Gastroesophageal sphincter (tissue), 4 donors: ENCODE results near the gene ZNF211. TPM values are rescaled to one million over a fixed set of nuclear protein-coding genes. Genes with fewer than 3 reads are reported as not detected.

Experiments used
- ATAC-seq: fragments of 150-250 bp; one replicate; pipeline ENCODE4 v1.9.1; 2016; ENCODE audit warnings: mild to moderate bottlenecking, moderate library complexity
- H3K27ac ChIP-seq, 4 donors: fragments of 200-600 bp; sonication (generic) in 3 of 4; 1 replicate in 3 of 4; 2 replicates in 1 of 4; pipeline ENCODE4 v1.5.1; 2016 to 2019
- H3K27me3 ChIP-seq: fragments of 200-600 bp; sonication (generic); one replicate; pipeline ENCODE4 v1.5.1; 2019
- H3K36me3 ChIP-seq, 2 donors: fragments of 200-600 bp; sonication (generic); one replicate each; pipeline ENCODE4 v1.5.1; 2019; ENCODE audit warnings: control low read depth in 1 of 2
- H3K4me1 ChIP-seq, 3 donors: fragments of 200-600 bp; sonication (generic); 1 replicate in 2 of 3; 2 replicates in 1 of 3; pipeline ENCODE4 v1.5.1; 2016 to 2019; ENCODE audit warnings: control low read depth in 2 of 3
- H3K4me3 ChIP-seq, 2 donors: fragments of 200-600 bp; sonication (generic); one replicate each; pipeline ENCODE4 v1.5.1; 2019; ENCODE audit warnings: mild to moderate bottlenecking in 1 of 2, moderate library complexity in 1 of 2
- H3K9me3 ChIP-seq, 3 donors: fragments of 200-600 bp; sonication (generic); one replicate each; pipeline ENCODE4 v1.5.1; 2017 to 2019; ENCODE audit warnings: control low read depth in 2 of 3
- EP300 ChIP-seq: sonication (generic); formaldehyde crosslinking; IDR thresholded peaks from one replicate; pipeline ENCODE4 v1.6.1; 2017; ENCODE audit warnings: antibody characterized with exemption, mild to moderate bottlenecking
- POLR2A ChIP-seq, 2 donors: fragments of 450-650 bp; IDR thresholded peaks; one replicate each; pipeline ENCODE4 v1.6.1; 2017; ENCODE audit warnings: antibody characterized with exemption in 2 of 2, mild to moderate bottlenecking in 2 of 2, moderate library complexity in 1 of 2
- POLR2AphosphoS5 ChIP-seq: sonication (generic); formaldehyde crosslinking; IDR thresholded peaks from one replicate; pipeline ENCODE4 v1.6.1; 2017; ENCODE audit warnings: antibody characterized with exemption
- WGBS, 2 donors: methylation state at CpG; one replicate each; pipeline ENCODE4 v1.1.5; 2018; ENCODE audit warnings: low coverage in 1 of 2; 5-methylcytosine and 5-hydroxymethylcytosine counted together
- total RNA-seq, 4 donors: library from RNA; depleted of rRNA; stranded (reverse); fragments of >200 nt; gene quantifications; one replicate each; pipeline ENCODE4 v1.1.0, GENCODE V29; 2016
- TF ChIP-seq, protein P1 (sequence below), 4 experiments: fragments of 200-600 bp in 2 of 4; fragments of 450-650 bp in 2 of 4; sonication (generic) in 1 of 4; IDR thresholded peaks; one replicate each; pipeline ENCODE4 v1.5.1; 2017 to 2019; ENCODE audit warnings: antibody characterized with exemption in 4 of 4, mild to moderate bottlenecking in 2 of 4, moderate library complexity in 2 of 4

The ZNF211 gene
- total RNA-seq, 4 donors from 2014 or later, result 8.3 to 16.8 (median 15.3) TPM

DNA sequence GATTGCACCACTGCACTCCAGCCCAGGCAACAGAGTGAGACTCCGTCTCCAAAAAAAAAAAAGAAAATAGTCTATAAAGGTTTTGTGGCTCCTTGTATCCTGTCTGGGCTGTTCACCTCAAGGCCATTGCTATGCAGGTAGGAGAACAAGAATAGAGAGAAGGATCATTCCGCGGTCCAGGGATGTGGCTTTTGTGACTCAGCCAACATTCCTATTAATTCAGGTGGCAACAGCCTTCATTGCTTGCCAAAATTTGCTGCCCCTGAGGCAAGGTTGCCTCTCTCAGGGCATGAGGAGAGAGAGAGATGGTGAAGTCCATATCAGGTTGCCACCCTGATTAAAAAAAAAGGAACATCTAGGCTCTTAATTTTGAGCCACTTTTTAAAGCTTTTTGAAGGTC lies 56.8 kb downstream of the ZNF211 start:
- H3K4me3 ChIP-seq, result no peak overlapping the region
- WGBS, 2 donors, result 94 to 100% methylated on average over 2 to 3 of the region's 3 CpGs
- no peak for ATAC-seq
- H3K4me1 ChIP-seq, result no peaks in the 10 kb centered on the region
- TF ChIP-seq EP300, result no peak
- TF ChIP-seq, protein P1, sequence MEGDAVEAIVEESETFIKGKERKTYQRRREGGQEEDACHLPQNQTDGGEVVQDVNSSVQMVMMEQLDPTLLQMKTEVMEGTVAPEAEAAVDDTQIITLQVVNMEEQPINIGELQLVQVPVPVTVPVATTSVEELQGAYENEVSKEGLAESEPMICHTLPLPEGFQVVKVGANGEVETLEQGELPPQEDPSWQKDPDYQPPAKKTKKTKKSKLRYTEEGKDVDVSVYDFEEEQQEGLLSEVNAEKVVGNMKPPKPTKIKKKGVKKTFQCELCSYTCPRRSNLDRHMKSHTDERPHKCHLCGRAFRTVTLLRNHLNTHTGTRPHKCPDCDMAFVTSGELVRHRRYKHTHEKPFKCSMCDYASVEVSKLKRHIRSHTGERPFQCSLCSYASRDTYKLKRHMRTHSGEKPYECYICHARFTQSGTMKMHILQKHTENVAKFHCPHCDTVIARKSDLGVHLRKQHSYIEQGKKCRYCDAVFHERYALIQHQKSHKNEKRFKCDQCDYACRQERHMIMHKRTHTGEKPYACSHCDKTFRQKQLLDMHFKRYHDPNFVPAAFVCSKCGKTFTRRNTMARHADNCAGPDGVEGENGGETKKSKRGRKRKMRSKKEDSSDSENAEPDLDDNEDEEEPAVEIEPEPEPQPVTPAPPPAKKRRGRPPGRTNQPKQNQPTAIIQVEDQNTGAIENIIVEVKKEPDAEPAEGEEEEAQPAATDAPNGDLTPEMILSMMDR (IDR thresholded peaks at IDR 0.05), result no peak
- no peak for TF ChIP-seq POLR2A (IDR thresholded peaks at IDR 0.05)
- TF ChIP-seq POLR2AphosphoS5, result no peak
- H3K36me3 ChIP-seq, result peaks cover 0 to 72% of the 10 kb centered on the region in 2 donors
- no peak overlapping the region for H3K27ac ChIP-seq
- peaks cover 2 to 95% (median 2%) of the 10 kb centered on the region in 3 donors for H3K9me3 ChIP-seq
- H3K27me3 ChIP-seq, result no peaks in the 10 kb centered on the region

Other genes starting within 250 kb of the ZNF211 start
- 10 to 100 TPM; 17.9 to 36.8 (median 21.8) TPM for gene ZNF548, start 243.3 kb upstream of the ZNF211 start, total RNA-seq
- 10 to 100 TPM in 3 of 4 donors, 1 to 10 TPM in 1; 9.1 to 21.0 (median 11.9) TPM for gene ZNF17, start 222.0 kb upstream of the ZNF211 start, total RNA-seq
- 10 to 100 TPM in 1 of 4 donors, 1 to 10 TPM in 3; 4.8 to 10.6 (median 6.8) TPM for gene ZNF749, start 197.8 kb upstream of the ZNF211 start, total RNA-seq
- 1 to 10 TPM in 2 of 4 donors, under 1 TPM in 2; 0.57 to 2.3 (median 1.5) TPM for gene VN1R1, start 176.0 kb upstream of the ZNF211 start, total RNA-seq
- 10 to 100 TPM in 2 of 4 donors, 1 to 10 TPM in 2; 5.8 to 15.5 (median 11.7) TPM for gene ZNF772, start 155.6 kb upstream of the ZNF211 start, total RNA-seq
- gene ZNF419, start 145.4 kb upstream of the ZNF211 start, total RNA-seq, result 10 to 100 TPM in 2 of 4 donors, 1 to 10 TPM in 2; 6.4 to 30.8 (median 10.1) TPM
- 10 to 100 TPM in 3 of 4 donors, 1 to 10 TPM in 1; 5.1 to 22.1 (median 13.9) TPM for gene ZNF773, start 133.2 kb upstream of the ZNF211 start, total RNA-seq
- gene ZNF549, start 105.8 kb upstream of the ZNF211 start, total RNA-seq, result 1 to 10 TPM; 5.4 to 9.3 (median 5.7) TPM
- 1 to 10 TPM; 4.8 to 5.7 (median 5.2) TPM for gene ZNF550, start 73.3 kb upstream of the ZNF211 start, total RNA-seq
- gene ZNF416, start 54.3 kb upstream of the ZNF211 start, total RNA-seq, result 1 to 10 TPM; 4.0 to 6.1 (median 5.7) TPM
- gene ZIK1, start 49.0 kb upstream of the ZNF211 start, total RNA-seq, result 10 to 100 TPM in 1 of 4 donors, 1 to 10 TPM in 3; 4.4 to 14.5 (median 6.4) TPM
- gene ZNF530, start 33.3 kb upstream of the ZNF211 start, total RNA-seq, result 1 to 10 TPM; 1.4 to 6.3 (median 4.0) TPM
- 10 to 100 TPM; 23.4 to 33.1 (median 28.6) TPM for gene ZNF134, start 18.9 kb upstream of the ZNF211 start, total RNA-seq
- gene ZSCAN4, start 35.8 kb downstream of the ZNF211 start, total RNA-seq, result not detected
- gene ZNF551, start 48.8 kb downstream of the ZNF211 start, total RNA-seq, result 1 to 10 TPM; 4.4 to 7.3 (median 6.7) TPM
- gene ZNF154, start 76.0 kb downstream of the ZNF211 start, total RNA-seq, result 10 to 100 TPM in 1 of 4 donors, 1 to 10 TPM in 3; 3.8 to 12.6 (median 9.0) TPM
- gene ZNF671, start 94.5 kb downstream of the ZNF211 start, total RNA-seq, result 10 to 100 TPM in 3 of 4 donors, 1 to 10 TPM in 1; 8.8 to 16.8 (median 11.7) TPM
- gene ZNF776, start 113.6 kb downstream of the ZNF211 start, total RNA-seq, result 10 to 100 TPM; 12.1 to 14.9 (median 13.3) TPM
- gene ZNF586, start 136.5 kb downstream of the ZNF211 start, total RNA-seq, result 10 to 100 TPM; 12.8 to 20.7 (median 17.1) TPM
- gene ZNF552, start 181.7 kb downstream of the ZNF211 start, total RNA-seq, result 1 to 10 TPM; 2.7 to 8.7 (median 4.5) TPM
- gene ZNF587B, start 197.1 kb downstream of the ZNF211 start, total RNA-seq, result 10 to 100 TPM in 2 of 4 donors, 1 to 10 TPM in 2; 7.6 to 14.5 (median 10.7) TPM
- 10 to 100 TPM in 3 of 4 donors, 1 to 10 TPM in 1; 9.3 to 47.5 (median 17.6) TPM for gene ZNF587, start 216.7 kb downstream of the ZNF211 start, total RNA-seq